Measurements from ENCODE around the gene TTBK2.
"Not testable (repeated sequence)": the region's sequence is repeated elsewhere in the genome, so short reads cannot be mapped to it uniquely, and the experiment has no call there.

Gene TTBK2

GRCh38 chr15:42903388-42904324, 16.9 kb downstream of the TTBK2 start:
- no peak for DNase-seq

GRCh38 chr15:42893911-42894310, 26.7 kb downstream of the TTBK2 start:
- not testable (repeated sequence) for DNase-seq

GRCh38 chr15:42891569-42891968, 29.0 kb downstream of the TTBK2 start:
- no peak for DNase-seq

- DNase-seq = no peak
Observed at GRCh38 chr15:42890161-42890913, 30.2 kb downstream of the TTBK2 start.

GRCh38 chr15:42887384-42887783, 33.2 kb downstream of the TTBK2 start:
- not testable (repeated sequence) for DNase-seq

- DNase-seq = no peak
Observed at GRCh38 chr15:42880121-42880520, 40.5 kb downstream of the TTBK2 start.

GRCh38 chr15:42879443-42879842, 41.1 kb downstream of the TTBK2 start:
- DNase-seq = no peak

GRCh38 chr15:42876224-42876623, 44.4 kb downstream of the TTBK2 start:
- DNase-seq = no peak

- DNase-seq = no peak
Observed at GRCh38 chr15:42868683-42869082, 51.9 kb downstream of the TTBK2 start.

- DNase-seq = no peak
Observed at GRCh38 chr15:42863572-42864239, 56.9 kb downstream of the TTBK2 start.

- DNase-seq = no peak
Observed at GRCh38 chr15:42858999-42859789, 61.4 kb downstream of the TTBK2 start.

- DNase-seq = no peak
Observed at GRCh38 chr15:42858540-42858939, 62.0 kb downstream of the TTBK2 start.

- DNase-seq = no peak
Observed at GRCh38 chr15:42854576-42854975, 66.0 kb downstream of the TTBK2 start.

GRCh38 chr15:42849836-42850235, 70.7 kb downstream of the TTBK2 start:
- no peak for DNase-seq

- DNase-seq = no peak
Observed at GRCh38 chr15:42848846-42849245, 71.7 kb downstream of the TTBK2 start.

- DNase-seq = no peak
Observed at GRCh38 chr15:42846647-42847046, 73.9 kb downstream of the TTBK2 start.

GRCh38 chr15:42845581-42845980, 75.0 kb downstream of the TTBK2 start:
- DNase-seq = no peak

GRCh38 chr15:42843699-42844098, 76.9 kb downstream of the TTBK2 start:
- no peak for DNase-seq

GRCh38 chr15:42836251-42836650, 84.3 kb downstream of the TTBK2 start:
- DNase-seq = no peak

GRCh38 chr15:42832576-42832975, 88.0 kb downstream of the TTBK2 start:
- DNase-seq = no peak

- no peak for DNase-seq
Observed at GRCh38 chr15:42826251-42826890, 94.2 kb downstream of the TTBK2 start.

- no peak for DNase-seq
Observed at GRCh38 chr15:42825599-42825998, 95.0 kb downstream of the TTBK2 start.
